Liver (tissue), 9 donors: ENCODE data around the gene STRA6. TPM values are rescaled to one million over a fixed set of nuclear protein-coding genes. Genes with fewer than 3 reads are reported as not detected.

Experiments used
- DNase-seq: peaks from one replicate; pipeline ENCODE4 v3.0.0-alpha.2; 2017; ENCODE audit warnings: low spot score
- H3K27ac ChIP-seq, 2 donors: one replicate each; pipeline ENCODE4 v1.7.0; 2013; ENCODE audit warnings: inconsistent platforms in 2 of 2, low read length in 2 of 2, control low read depth in 1 of 2, low read depth in 1 of 2, mild to moderate bottlenecking in 1 of 2
- H3K27me3 ChIP-seq, 4 donors: one replicate each; pipeline versions ENCODE4 v1.6.1 to v1.7.0; 2013; ENCODE audit warnings: low read length in 3 of 4, inconsistent platforms in 1 of 4, mild to moderate bottlenecking in 1 of 4, moderate library complexity in 1 of 4; ENCODE audit not compliant: control insufficient read depth in 4 of 4, insufficient read depth in 4 of 4
- H3K36me3 ChIP-seq, 4 donors: one replicate each; pipeline versions ENCODE4 v1.6.1 to v1.7.0; 2013; ENCODE audit warnings: low read length in 3 of 4, mild to moderate bottlenecking in 3 of 4, low read depth in 1 of 4, moderate library complexity in 1 of 4; ENCODE audit not compliant: control insufficient read depth in 4 of 4, insufficient read depth in 3 of 4
- H3K4me1 ChIP-seq, 4 donors: one replicate each; pipeline versions ENCODE4 v1.6.1 to v1.7.0; 2013; ENCODE audit warnings: low read length in 3 of 4, mild to moderate bottlenecking in 3 of 4, moderate library complexity in 1 of 4; ENCODE audit not compliant: control insufficient read depth in 4 of 4, insufficient read depth in 4 of 4
- H3K4me3 ChIP-seq, 3 donors: one replicate each; pipeline versions ENCODE4 v1.6.1 to v1.7.0; 2013; ENCODE audit warnings: low read length in 3 of 3, control low read depth in 1 of 3, low read depth in 1 of 3, mild to moderate bottlenecking in 1 of 3
- H3K9ac ChIP-seq, 2 donors: one replicate each; pipeline ENCODE4 v1.7.0; 2013; ENCODE audit warnings: low read length in 2 of 2, mild to moderate bottlenecking in 2 of 2, moderate library complexity in 2 of 2, control low read depth in 1 of 2, low read depth in 1 of 2
- H3K9me3 ChIP-seq, 4 donors: one replicate each; pipeline versions ENCODE4 v1.6.1 to v1.7.0; 2013; ENCODE audit warnings: low read length in 3 of 4; ENCODE audit not compliant: control insufficient read depth in 4 of 4
- EGR1 ChIP-seq, 2 donors: IDR thresholded peaks; 2 replicates each; pipeline ENCODE4 v1.6.1; 2016 to 2018; ENCODE audit warnings: antibody characterized with exemption in 2 of 2, low read depth in 2 of 2
- FOXA1 ChIP-seq: IDR thresholded peaks from 2 replicates; pipeline ENCODE4 v1.6.1; 2016; ENCODE audit warnings: antibody characterized with exemption
- FOXA2 ChIP-seq: IDR thresholded peaks from 2 replicates; pipeline ENCODE4 v1.6.1; 2016; ENCODE audit warnings: antibody characterized with exemption
- GABPA ChIP-seq, 2 donors: IDR thresholded peaks in 1 of 2; conservative IDR thresholded peaks in 1 of 2; 2 replicates each; pipeline ENCODE4 v1.6.1; 2016; ENCODE audit warnings: antibody characterized with exemption in 2 of 2, mild to moderate bottlenecking in 1 of 2, moderate library complexity in 1 of 2
- HNF4A ChIP-seq, 2 donors: conservative IDR thresholded peaks; 2 replicates each; pipeline ENCODE4 v1.6.1; 2016; ENCODE audit warnings: antibody characterized with exemption in 2 of 2, mild to moderate bottlenecking in 2 of 2
- HNF4G ChIP-seq: IDR thresholded peaks from 2 replicates; pipeline ENCODE4 v1.6.1; 2016; ENCODE audit warnings: antibody characterized with exemption
- JUND ChIP-seq, 2 donors: IDR thresholded peaks; 2 replicates each; pipeline ENCODE4 v1.6.1; 2016; ENCODE audit warnings: antibody characterized with exemption in 2 of 2
- NR2F2 ChIP-seq: IDR thresholded peaks from 2 replicates; pipeline ENCODE4 v1.6.1; 2016; ENCODE audit warnings: antibody characterized with exemption
- RAD21 ChIP-seq, 2 donors: IDR thresholded peaks; 2 replicates each; pipeline ENCODE4 v1.6.1; 2016; ENCODE audit warnings: antibody characterized with exemption in 2 of 2, mild to moderate bottlenecking in 2 of 2
- RXRA ChIP-seq, 2 donors: IDR thresholded peaks; 2 replicates each; pipeline ENCODE4 v1.6.1; 2017 to 2018; ENCODE audit warnings: antibody characterized with exemption in 2 of 2, mild to moderate bottlenecking in 1 of 2
- SP1 ChIP-seq: IDR thresholded peaks from 2 replicates; pipeline ENCODE4 v1.6.1; 2018; ENCODE audit warnings: antibody characterized with exemption, mild to moderate bottlenecking
- TAF1 ChIP-seq: conservative IDR thresholded peaks from 2 replicates; pipeline ENCODE4 v1.6.1; 2016; ENCODE audit warnings: antibody characterized with exemption, mild to moderate bottlenecking
- YY1 ChIP-seq: IDR thresholded peaks from 2 replicates; pipeline ENCODE4 v1.6.1; 2016; ENCODE audit warnings: antibody characterized with exemption, mild to moderate bottlenecking
- WGBS: extraction: QIAGEN DNeasy Blood & Tissue Kit; methylation state at CpG from one replicate; pipeline ENCODE4 v1.1.7; 2013; 5-methylcytosine and 5-hydroxymethylcytosine counted together
- polyA plus RNA-seq, 2 donors: library from polyadenylated mRNA; stranded (reverse) in 1 of 2; unstranded in 1 of 2; fragments of 200-250 nt in 1 of 2; fragments of >200 nt in 1 of 2; fragmentation: Nextera tagmentation in 1 of 2; extraction: Ambion mirVana in 1 of 2; gene quantifications; one replicate each; pipeline versions ENCODE4 v1.2.1 to v1.2.3, GENCODE V29; 2013 to 2015
- total RNA-seq, 2 donors: library from RNA; depleted of rRNA; stranded (reverse); fragments of >200 nt; gene quantifications; one replicate each; pipeline ENCODE4 v1.2.3, GENCODE V29; 2014
- TF ChIP-seq, protein P1 (sequence below): IDR thresholded peaks from 2 replicates; pipeline ENCODE4 v1.6.1; 2016; ENCODE audit warnings: antibody characterized with exemption
- TF ChIP-seq, protein P2 (sequence below): IDR thresholded peaks from 2 replicates; pipeline ENCODE4 v1.6.1; 2016; ENCODE audit warnings: antibody characterized with exemption, mild to moderate bottlenecking
- TF ChIP-seq, protein P3 (sequence below): IDR thresholded peaks from 2 replicates; pipeline ENCODE4 v1.6.1; 2016; ENCODE audit warnings: antibody characterized with exemption
- TF ChIP-seq, protein P4 (sequence below): fragments of 150-350 bp; IDR thresholded peaks from 2 replicates; pipeline ENCODE4 v1.5.1; 2017; ENCODE audit warnings: improper control_type of control experiment, low read depth, low read length; ENCODE audit not compliant: missing input control
- TF ChIP-seq, protein P5 (sequence below): IDR thresholded peaks from 2 replicates; pipeline ENCODE4 v1.6.1; 2016; ENCODE audit warnings: antibody characterized with exemption
- donor health status: healthy.
- donor health status: healthy.
- donor health status: healthy.
- donor health status: healthy.
- donor health status: healthy.

The STRA6 gene
- total and polyA plus RNA-seq, 4 donors = 3.1 TPM; not detected in 3

DNA sequence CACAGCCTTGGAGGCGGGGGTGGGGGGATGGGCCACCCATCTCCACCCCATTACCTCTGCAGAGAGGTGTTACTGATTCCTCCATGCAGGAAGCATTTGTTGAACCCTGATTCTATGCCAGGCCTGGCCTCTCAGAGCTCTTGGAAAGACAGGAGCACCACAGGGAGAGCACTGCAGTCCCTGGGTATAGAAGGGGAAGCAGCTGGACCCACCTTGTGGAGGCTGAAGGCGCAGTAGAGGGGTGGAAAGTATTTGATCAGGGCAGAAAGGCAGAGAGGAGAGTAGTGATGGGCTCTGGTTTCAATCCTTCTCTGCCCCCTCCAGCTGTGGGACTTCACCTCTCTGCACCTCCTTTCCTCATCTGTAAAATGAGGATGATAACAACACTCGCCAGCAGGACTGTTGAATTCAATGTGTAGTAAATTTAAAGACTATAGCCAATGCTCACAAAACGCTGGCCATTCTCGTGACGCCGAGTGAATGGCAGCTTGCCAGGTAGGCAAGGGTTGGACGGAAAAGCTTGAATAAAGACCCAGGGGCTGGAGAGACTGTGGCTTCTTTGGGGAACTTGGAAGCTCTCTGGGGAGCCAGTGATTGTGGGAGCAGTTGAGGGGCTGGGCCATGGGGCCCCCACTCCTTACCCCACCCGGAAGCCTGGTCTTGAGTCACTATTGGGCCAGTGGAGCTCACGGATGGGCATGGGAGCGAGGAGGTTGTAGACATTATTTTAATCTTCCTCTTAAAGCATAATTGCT is 25.6 kb upstream of the STRA6 start:
- no peaks in the 10 kb centered on the region for H3K4me1 ChIP-seq
- no peaks in the 10 kb centered on the region for H3K9me3 ChIP-seq
- no peak for TF ChIP-seq RAD21 (IDR thresholded peaks at IDR 0.05)
- TF ChIP-seq, protein P1, sequence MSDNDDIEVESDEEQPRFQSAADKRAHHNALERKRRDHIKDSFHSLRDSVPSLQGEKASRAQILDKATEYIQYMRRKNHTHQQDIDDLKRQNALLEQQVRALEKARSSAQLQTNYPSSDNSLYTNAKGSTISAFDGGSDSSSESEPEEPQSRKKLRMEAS = no peak
- TF ChIP-seq JUND (IDR thresholded peaks at IDR 0.05) = no peak
- no peak for TF ChIP-seq HNF4A (conservative IDR thresholded peaks at IDR 0.05)
- TF ChIP-seq HNF4G = no peak
- H3K4me3 ChIP-seq = no peak overlapping the region
- H3K9ac ChIP-seq = no peak overlapping the region
- no peak for DNase-seq
- peaks cover 0 to 4% (median under 1%) of the 10 kb centered on the region in 4 donors for H3K27me3 ChIP-seq
- H3K27ac ChIP-seq = no peak overlapping the region
- 52% methylated on average over 11 of the region's 11 CpGs for WGBS
- H3K36me3 ChIP-seq = no peaks in the 10 kb centered on the region

DNA sequence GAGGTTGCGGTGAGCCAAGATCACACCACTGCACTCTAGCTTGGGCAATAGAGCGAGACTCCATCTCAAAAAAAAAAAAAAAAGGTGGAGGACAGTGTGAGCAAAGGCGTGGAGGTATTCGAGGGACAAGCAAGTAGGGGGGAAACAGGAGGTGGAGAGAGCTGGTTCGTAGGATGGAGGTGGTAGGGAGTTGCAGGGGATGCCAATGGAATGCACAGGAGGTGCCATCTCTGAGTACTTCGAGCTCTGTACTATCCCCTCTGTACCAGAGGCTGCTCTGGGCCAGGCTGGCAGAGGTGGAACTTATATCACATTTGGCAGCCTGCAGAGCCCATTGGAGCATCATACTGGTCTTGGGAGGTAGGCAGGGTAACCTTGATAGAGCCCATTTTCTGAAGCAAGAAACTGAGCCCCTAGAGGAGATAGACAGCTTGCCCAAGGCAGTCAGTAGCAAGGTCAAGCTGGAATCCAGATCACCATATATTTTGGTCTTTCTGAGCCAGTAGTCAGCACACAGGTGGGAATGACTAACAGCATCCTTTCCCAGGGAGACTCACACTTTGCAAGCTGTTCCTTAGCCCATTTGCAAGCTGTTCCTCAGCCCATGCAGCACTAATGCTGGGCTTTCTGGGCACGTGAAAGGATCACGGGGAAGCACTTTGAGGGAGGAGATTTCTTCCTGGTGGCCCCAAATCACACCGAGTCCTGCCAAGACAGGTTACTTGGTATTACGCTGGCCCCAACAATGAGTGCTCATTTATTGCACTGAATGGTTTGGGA is 24.4 kb upstream of the STRA6 start:
- no peaks in the 10 kb centered on the region for H3K36me3 ChIP-seq
- WGBS = 75% methylated on average over 10 of the region's 10 CpGs
- no peak for DNase-seq
- no peaks in the 10 kb centered on the region for H3K4me1 ChIP-seq
- H3K9ac ChIP-seq = no peak overlapping the region
- no peak overlapping the region for H3K4me3 ChIP-seq
- TF ChIP-seq GABPA (IDR thresholded peaks at IDR 0.05 in 1 of 2, conservative IDR thresholded peaks at IDR 0.05 in 1 of 2) (no peak), FOXA1 (no peak), JUND (IDR thresholded peaks at IDR 0.05) (no peak), RXRA (IDR thresholded peaks at IDR 0.05) (no peak), HNF4A (conservative IDR thresholded peaks at IDR 0.05) (no peak), NR2F2 (no peak), TAF1 (no peak), HNF4G (no peak), YY1 (no peak), RAD21 (IDR thresholded peaks at IDR 0.05) (no peak), EGR1 (IDR thresholded peaks at IDR 0.05; ENCODE audit: low read depth in 2 of 2) (no peak), SP1 (no peak), FOXA2 (no peak)
- TF ChIP-seq, protein P2, sequence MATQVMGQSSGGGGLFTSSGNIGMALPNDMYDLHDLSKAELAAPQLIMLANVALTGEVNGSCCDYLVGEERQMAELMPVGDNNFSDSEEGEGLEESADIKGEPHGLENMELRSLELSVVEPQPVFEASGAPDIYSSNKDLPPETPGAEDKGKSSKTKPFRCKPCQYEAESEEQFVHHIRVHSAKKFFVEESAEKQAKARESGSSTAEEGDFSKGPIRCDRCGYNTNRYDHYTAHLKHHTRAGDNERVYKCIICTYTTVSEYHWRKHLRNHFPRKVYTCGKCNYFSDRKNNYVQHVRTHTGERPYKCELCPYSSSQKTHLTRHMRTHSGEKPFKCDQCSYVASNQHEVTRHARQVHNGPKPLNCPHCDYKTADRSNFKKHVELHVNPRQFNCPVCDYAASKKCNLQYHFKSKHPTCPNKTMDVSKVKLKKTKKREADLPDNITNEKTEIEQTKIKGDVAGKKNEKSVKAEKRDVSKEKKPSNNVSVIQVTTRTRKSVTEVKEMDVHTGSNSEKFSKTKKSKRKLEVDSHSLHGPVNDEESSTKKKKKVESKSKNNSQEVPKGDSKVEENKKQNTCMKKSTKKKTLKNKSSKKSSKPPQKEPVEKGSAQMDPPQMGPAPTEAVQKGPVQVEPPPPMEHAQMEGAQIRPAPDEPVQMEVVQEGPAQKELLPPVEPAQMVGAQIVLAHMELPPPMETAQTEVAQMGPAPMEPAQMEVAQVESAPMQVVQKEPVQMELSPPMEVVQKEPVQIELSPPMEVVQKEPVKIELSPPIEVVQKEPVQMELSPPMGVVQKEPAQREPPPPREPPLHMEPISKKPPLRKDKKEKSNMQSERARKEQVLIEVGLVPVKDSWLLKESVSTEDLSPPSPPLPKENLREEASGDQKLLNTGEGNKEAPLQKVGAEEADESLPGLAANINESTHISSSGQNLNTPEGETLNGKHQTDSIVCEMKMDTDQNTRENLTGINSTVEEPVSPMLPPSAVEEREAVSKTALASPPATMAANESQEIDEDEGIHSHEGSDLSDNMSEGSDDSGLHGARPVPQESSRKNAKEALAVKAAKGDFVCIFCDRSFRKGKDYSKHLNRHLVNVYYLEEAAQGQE = no peak
- TF ChIP-seq, protein P3, sequence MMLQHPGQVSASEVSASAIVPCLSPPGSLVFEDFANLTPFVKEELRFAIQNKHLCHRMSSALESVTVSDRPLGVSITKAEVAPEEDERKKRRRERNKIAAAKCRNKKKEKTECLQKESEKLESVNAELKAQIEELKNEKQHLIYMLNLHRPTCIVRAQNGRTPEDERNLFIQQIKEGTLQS = no peak
- TF ChIP-seq, protein P4, sequence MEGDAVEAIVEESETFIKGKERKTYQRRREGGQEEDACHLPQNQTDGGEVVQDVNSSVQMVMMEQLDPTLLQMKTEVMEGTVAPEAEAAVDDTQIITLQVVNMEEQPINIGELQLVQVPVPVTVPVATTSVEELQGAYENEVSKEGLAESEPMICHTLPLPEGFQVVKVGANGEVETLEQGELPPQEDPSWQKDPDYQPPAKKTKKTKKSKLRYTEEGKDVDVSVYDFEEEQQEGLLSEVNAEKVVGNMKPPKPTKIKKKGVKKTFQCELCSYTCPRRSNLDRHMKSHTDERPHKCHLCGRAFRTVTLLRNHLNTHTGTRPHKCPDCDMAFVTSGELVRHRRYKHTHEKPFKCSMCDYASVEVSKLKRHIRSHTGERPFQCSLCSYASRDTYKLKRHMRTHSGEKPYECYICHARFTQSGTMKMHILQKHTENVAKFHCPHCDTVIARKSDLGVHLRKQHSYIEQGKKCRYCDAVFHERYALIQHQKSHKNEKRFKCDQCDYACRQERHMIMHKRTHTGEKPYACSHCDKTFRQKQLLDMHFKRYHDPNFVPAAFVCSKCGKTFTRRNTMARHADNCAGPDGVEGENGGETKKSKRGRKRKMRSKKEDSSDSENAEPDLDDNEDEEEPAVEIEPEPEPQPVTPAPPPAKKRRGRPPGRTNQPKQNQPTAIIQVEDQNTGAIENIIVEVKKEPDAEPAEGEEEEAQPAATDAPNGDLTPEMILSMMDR = no peak
- TF ChIP-seq, protein P5, sequence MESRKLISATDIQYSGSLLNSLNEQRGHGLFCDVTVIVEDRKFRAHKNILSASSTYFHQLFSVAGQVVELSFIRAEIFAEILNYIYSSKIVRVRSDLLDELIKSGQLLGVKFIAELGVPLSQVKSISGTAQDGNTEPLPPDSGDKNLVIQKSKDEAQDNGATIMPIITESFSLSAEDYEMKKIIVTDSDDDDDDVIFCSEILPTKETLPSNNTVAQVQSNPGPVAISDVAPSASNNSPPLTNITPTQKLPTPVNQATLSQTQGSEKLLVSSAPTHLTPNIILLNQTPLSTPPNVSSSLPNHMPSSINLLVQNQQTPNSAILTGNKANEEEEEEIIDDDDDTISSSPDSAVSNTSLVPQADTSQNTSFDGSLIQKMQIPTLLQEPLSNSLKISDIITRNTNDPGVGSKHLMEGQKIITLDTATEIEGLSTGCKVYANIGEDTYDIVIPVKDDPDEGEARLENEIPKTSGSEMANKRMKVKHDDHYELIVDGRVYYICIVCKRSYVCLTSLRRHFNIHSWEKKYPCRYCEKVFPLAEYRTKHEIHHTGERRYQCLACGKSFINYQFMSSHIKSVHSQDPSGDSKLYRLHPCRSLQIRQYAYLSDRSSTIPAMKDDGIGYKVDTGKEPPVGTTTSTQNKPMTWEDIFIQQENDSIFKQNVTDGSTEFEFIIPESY = no peak
- TF ChIP-seq, protein P1 = no peak
- H3K27me3 ChIP-seq = peaks cover 0 to 4% (median 2%) of the 10 kb centered on the region in 4 donors
- H3K27ac ChIP-seq = no peak overlapping the region
- H3K9me3 ChIP-seq = no peaks in the 10 kb centered on the region
